ENCODE data around the gene ZCWPW1. TPM values are rescaled to one million over a fixed set of nuclear protein-coding genes. Genes with fewer than 3 reads are reported as not detected.

Gene ZCWPW1
- total RNA-seq, 1 experiment from 2014 or later, result 3.4 TPM

GRCh38 chr7:100373261-100373831 lies 55.2 kb downstream of the ZCWPW1 start, which contains the start of gene PILRA:
Gene PILRA (plus strand): TSS chr7:100373487. CDS start chr7:100373657, 170 bp downstream.
- BruUV-seq (replicated peaks), result no TSS peak
- no peaks in the 10 kb centered on the region for H3K4me1 ChIP-seq
- H3K27me3 ChIP-seq (replicated peaks; ENCODE audit: control insufficient read depth, insufficient read depth, low read length), result no peaks in the 10 kb centered on the region
- Mint-ChIP-seq H3K36me3 (ENCODE audit: insufficient read depth, unreplicated experiment) (peaks cover 26% of the 10 kb centered on the region), H3K27me3 (ENCODE audit: insufficient read depth, unreplicated experiment) (no peaks in the 10 kb centered on the region), H3K4me3 (ENCODE audit: unreplicated experiment) (no peak within 1 kb of the TSS), H3K4me1 (ENCODE audit: low read depth, unreplicated experiment) (no peaks in the 10 kb centered on the region), H3K9me3 (ENCODE audit: unreplicated experiment) (no peaks in the 10 kb centered on the region), H3K27ac (ENCODE audit: unreplicated experiment) (no peak within 1 kb of the TSS)
- no peak within 1 kb of the TSS for H3K4me3 ChIP-seq (ENCODE audit: low read depth, low read length)
- TF ChIP-seq CTCF (IDR thresholded peaks at IDR 0.05; ENCODE audit: insufficient read depth in 1 of 2, low read depth in 1 of 2, low read length in 1 of 2, severe bottlenecking in 1 of 2, unreplicated experiment in 1 of 2), result no peak
- H3K36me3 ChIP-seq (ENCODE audit: control insufficient read depth, insufficient read depth, low read length), result no peaks in the 10 kb centered on the region
- no peaks in the 10 kb centered on the region for H3K9me3 ChIP-seq
- intact Hi-C loops (cut with micrococcal nuclease; ENCODE audit: unreplicated experiment), result no loop called here
- no peak for DNase-seq
- CTCF ChIA-PET, result interaction anchor here (1.6 kb wide), 1 partner anchor 34 kb away, joined by 4 read pairs; no protein-coding TSS in a partner anchor
- POLR2A ChIA-PET, result no interaction called here

GRCh38 chr7:100372694-100373093 lies 55.8 kb downstream of the ZCWPW1 start:
- H3K4me1 Mint-ChIP-seq (ENCODE audit: low read depth, unreplicated experiment), result no peaks in the 10 kb centered on the region
- intact Hi-C loops (cut with micrococcal nuclease; ENCODE audit: unreplicated experiment), result no loop called here
- CTCF ChIA-PET, result interaction anchor here (0.6 kb wide), 1 partner anchor 210 kb away, joined by 4 read pairs; no protein-coding TSS in a partner anchor
- Histone ChIP-seq H3K36me3 (ENCODE audit: control insufficient read depth, insufficient read depth, low read length) (no peaks in the 10 kb centered on the region), H3K4me3 (ENCODE audit: low read depth, low read length) (no peak overlapping the region), H3K27me3 (replicated peaks; ENCODE audit: control insufficient read depth, insufficient read depth, low read length) (no peaks in the 10 kb centered on the region), H3K9me3 (no peaks in the 10 kb centered on the region), H3K4me1 (no peaks in the 10 kb centered on the region)
- no TSS peak for BruUV-seq (replicated peaks)
- H3K27ac Mint-ChIP-seq (ENCODE audit: unreplicated experiment), result no peak overlapping the region
- peaks cover 29% of the 10 kb centered on the region for H3K36me3 Mint-ChIP-seq (ENCODE audit: insufficient read depth, unreplicated experiment)
- no peak for DNase-seq
- POLR2A ChIA-PET, result no interaction called here
- H3K4me3 Mint-ChIP-seq (ENCODE audit: unreplicated experiment), result no peak overlapping the region
- H3K9me3 Mint-ChIP-seq (ENCODE audit: unreplicated experiment), result no peaks in the 10 kb centered on the region
- no peaks in the 10 kb centered on the region for H3K27me3 Mint-ChIP-seq (ENCODE audit: insufficient read depth, unreplicated experiment)
- no peak for TF ChIP-seq CTCF (IDR thresholded peaks at IDR 0.05; ENCODE audit: insufficient read depth in 1 of 2, low read depth in 1 of 2, low read length in 1 of 2, severe bottlenecking in 1 of 2, unreplicated experiment in 1 of 2)

- Mint-ChIP-seq H3K27ac (ENCODE audit: unreplicated experiment) (no peak overlapping the region), H3K27me3 (ENCODE audit: insufficient read depth, unreplicated experiment) (no peaks in the 10 kb centered on the region), H3K4me3 (ENCODE audit: unreplicated experiment) (no peak overlapping the region), H3K36me3 (ENCODE audit: insufficient read depth, unreplicated experiment) (peaks cover 34% of the 10 kb centered on the region), H3K9me3 (ENCODE audit: unreplicated experiment) (no peaks in the 10 kb centered on the region), H3K4me1 (ENCODE audit: low read depth, unreplicated experiment) (no peaks in the 10 kb centered on the region)
- intact Hi-C loops (cut with micrococcal nuclease; ENCODE audit: unreplicated experiment), result no loop called here
- Histone ChIP-seq H3K4me3 (ENCODE audit: low read depth, low read length) (no peak overlapping the region), H3K27me3 (replicated peaks; ENCODE audit: control insufficient read depth, insufficient read depth, low read length) (no peaks in the 10 kb centered on the region), H3K36me3 (ENCODE audit: control insufficient read depth, insufficient read depth, low read length) (no peaks in the 10 kb centered on the region), H3K4me1 (no peaks in the 10 kb centered on the region), H3K9me3 (no peaks in the 10 kb centered on the region)
- TF ChIP-seq CTCF (IDR thresholded peaks at IDR 0.05; ENCODE audit: insufficient read depth in 1 of 2, low read depth in 1 of 2, low read length in 1 of 2, severe bottlenecking in 1 of 2, unreplicated experiment in 1 of 2), result no peak
- POLR2A ChIA-PET, result no interaction called here
- DNase-seq, result no peak
- CTCF ChIA-PET, result interaction anchor here (0.6 kb wide), 1 partner anchor 209 kb away, joined by 4 read pairs; no protein-coding TSS in a partner anchor
- BruUV-seq (replicated peaks), result no TSS peak
These were observed 56.2 kb downstream of the ZCWPW1 start for GRCh38 chr7:100372256-100372655.
